ENCODE measurements around the gene GNG13. TPM values are rescaled to one million over a fixed set of nuclear protein-coding genes. Genes with fewer than 3 reads are reported as not detected.

GNG13 gene
- total RNA-seq, 2 donors from 2014 or later = not detected

DNA sequence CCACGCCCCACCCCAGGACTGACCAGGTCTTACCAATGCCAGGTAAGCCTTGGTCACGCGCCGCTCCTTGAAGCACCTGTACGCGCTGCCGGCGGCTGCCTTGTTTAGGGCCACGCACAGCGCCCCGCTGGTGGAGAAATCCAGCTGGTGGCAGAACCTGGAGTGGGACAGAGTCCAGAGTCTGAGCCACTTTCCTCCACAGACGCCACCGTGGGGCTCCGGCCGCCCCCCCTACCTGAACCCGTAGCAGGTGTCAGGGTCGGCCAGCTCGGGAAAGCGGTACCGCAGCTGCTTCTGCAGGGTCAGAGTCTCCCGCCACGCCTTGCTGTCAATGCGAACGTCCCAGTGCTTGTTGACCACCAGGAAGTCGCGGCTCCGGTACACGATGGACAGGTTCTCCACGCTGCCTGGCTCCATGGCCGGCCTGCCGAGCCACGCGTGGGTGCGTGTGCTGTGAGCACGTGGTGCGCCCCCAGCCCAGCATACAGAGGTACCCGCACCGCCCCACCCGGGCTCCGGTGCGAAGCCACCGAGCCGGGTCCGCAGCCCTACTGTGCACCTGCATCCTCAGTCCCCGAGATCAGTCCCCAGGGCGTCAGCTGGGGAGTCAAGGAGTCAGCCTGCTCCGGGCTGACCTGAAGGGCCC, 13.1 kb downstream of the GNG13 start:
- H3K27ac ChIP-seq = no peak overlapping the region
- H3K4me3 ChIP-seq = peak overlapping the region; percentile 79
- H3K27me3 ChIP-seq (replicated peaks; ENCODE audit: insufficient read depth) = no peaks in the 10 kb centered on the region
- DNase-seq (ENCODE audit: low spot score) = no peak
- TF ChIP-seq, protein P1, sequence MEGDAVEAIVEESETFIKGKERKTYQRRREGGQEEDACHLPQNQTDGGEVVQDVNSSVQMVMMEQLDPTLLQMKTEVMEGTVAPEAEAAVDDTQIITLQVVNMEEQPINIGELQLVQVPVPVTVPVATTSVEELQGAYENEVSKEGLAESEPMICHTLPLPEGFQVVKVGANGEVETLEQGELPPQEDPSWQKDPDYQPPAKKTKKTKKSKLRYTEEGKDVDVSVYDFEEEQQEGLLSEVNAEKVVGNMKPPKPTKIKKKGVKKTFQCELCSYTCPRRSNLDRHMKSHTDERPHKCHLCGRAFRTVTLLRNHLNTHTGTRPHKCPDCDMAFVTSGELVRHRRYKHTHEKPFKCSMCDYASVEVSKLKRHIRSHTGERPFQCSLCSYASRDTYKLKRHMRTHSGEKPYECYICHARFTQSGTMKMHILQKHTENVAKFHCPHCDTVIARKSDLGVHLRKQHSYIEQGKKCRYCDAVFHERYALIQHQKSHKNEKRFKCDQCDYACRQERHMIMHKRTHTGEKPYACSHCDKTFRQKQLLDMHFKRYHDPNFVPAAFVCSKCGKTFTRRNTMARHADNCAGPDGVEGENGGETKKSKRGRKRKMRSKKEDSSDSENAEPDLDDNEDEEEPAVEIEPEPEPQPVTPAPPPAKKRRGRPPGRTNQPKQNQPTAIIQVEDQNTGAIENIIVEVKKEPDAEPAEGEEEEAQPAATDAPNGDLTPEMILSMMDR (IDR thresholded peaks at IDR 0.05) = no peak
- ATAC-seq (ENCODE audit: insufficient number of reproducible peaks, low FRiP score, low read depth) = no peak
- H3K9me3 ChIP-seq = no peaks in the 10 kb centered on the region
- H3K4me1 ChIP-seq (ENCODE audit: control insufficient read depth in 1 of 2, low read depth in 2 of 2) = peaks cover 13 to 19% of the 10 kb centered on the region in 2 donors
- no peaks in the 10 kb centered on the region for H3K36me3 ChIP-seq

DNA sequence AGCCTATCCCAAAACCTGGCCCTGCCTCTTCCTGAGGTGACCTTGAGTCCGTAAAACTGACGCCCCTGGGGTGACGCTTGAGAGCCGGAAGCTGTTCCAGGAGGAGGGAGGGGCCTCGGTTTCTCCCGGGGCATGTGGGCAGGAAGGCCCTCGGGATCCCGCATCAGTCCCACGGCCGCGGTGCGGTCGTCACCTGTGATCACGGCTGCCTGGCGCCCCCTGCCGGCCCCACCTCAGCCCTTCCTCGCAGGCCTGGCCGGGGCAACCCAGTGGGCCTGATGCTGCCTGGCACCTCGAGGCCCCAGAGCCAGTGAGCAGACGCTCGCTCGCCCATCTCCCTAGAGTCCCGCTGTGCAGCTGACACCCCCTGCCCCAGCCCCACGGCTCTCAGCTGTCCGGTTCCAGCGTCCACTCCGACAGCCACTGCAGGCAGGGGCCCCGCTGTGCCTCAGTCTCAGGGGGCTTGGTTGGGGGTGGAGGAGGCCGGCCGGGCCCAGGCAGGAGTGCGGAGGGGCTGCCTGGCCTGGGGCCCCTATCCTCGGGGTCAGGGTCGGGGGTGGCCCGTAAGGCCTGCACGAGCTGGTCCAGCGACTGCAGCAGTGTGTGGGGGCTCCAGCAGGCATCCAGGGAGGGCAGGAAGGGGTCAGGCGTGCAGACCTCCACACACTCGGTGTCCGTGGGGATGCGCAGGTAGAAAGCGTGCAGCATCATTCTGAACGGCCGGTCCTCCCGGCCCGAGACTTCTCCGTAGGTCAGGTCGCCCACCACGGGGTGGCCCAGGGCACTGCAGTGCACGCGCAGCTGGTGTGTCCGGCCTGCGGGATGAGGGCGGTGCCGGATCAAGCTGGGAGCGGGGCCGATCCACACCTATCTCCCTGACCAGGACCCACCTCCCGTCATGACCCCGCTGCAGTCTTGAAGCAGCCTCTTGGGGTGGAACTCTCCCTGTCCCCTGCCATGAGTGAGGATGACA, 14.7 kb downstream of the GNG13 start:
- Histone ChIP-seq H3K27ac (no peak overlapping the region), H3K27me3 (replicated peaks; ENCODE audit: insufficient read depth) (no peaks in the 10 kb centered on the region), H3K4me3 (no peak overlapping the region), H3K9me3 (no peaks in the 10 kb centered on the region), H3K36me3 (no peaks in the 10 kb centered on the region), H3K4me1 (ENCODE audit: control insufficient read depth in 1 of 2, low read depth in 2 of 2) (peaks cover 13 to 19% of the 10 kb centered on the region in 2 donors)
- TF ChIP-seq, protein P1 (IDR thresholded peaks at IDR 0.05) = peak; percentile 48
- DNase-seq (ENCODE audit: low spot score) (no peak), ATAC-seq (ENCODE audit: insufficient number of reproducible peaks, low FRiP score, low read depth) (no peak)

DNA sequence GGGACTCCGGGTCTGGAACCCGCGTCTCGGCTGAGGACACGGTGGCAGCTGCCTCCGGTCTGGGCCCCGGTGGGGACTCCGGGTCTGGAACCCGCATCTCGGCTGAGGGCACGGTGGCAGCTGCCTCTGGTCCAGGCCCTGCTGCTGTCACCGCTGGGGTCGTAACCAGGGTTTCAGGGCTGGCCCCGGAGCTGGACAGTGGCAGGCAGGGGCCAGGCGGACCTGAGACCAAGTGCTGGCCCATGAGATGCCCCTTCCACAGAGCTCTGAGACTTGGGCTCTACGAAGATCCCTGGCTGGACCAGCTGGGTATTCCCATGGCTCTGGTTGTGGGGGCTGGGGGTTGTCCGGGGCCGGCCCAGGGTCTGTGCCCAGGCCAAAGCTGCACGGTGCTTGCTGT, 16.1 kb downstream of the GNG13 start:
- peaks cover 13 to 19% of the 10 kb centered on the region in 2 donors for H3K4me1 ChIP-seq (ENCODE audit: control insufficient read depth in 1 of 2, low read depth in 2 of 2)
- TF ChIP-seq, protein P1 (IDR thresholded peaks at IDR 0.05) = no peak
- ATAC-seq (ENCODE audit: insufficient number of reproducible peaks, low FRiP score, low read depth) = no peak

DNA sequence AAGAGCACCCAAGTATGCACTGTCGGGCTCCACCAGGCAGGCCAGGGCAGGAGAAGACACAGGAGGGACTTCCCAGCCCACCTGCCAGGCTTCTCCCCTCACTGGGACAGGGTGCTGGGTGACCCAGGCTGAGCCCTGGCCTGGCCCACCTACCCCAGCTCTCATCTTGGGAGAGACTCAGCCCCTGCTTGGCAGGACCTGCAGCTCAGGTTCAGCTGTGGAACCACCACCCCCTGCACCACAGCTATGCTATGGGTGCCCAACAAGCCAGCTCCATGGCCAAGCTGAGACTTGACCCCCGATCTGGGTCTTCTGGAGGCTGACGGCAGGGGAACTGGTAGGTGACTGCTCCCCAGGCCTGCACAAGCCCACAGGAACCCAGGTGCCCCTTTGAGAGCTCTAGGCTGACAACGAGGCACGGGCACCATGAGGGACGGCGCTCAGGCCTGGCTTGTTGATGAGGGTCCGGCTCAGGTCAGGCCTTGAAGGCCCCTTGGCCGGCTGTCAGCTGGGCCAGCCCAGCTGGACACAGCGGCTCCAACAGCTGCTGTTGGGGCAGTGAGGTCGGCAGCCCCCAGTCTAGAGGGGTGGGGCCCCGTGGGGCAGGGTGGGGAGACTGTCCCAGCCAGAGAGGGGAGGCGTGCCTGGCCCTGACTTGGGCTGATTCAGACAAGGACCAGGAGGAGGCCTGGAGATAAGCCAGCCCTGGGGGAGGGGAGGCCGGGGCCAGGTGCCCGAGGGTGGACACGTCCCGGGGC, 17.0 kb downstream of the GNG13 start:
- H3K9me3 ChIP-seq = no peaks in the 10 kb centered on the region
- H3K36me3 ChIP-seq = no peaks in the 10 kb centered on the region
- no peak overlapping the region for H3K4me3 ChIP-seq
- H3K27ac ChIP-seq = no peak overlapping the region
- H3K4me1 ChIP-seq (ENCODE audit: control insufficient read depth in 1 of 2, low read depth in 2 of 2) = peaks cover 9 to 10% of the 10 kb centered on the region in 2 donors
- H3K27me3 ChIP-seq (replicated peaks; ENCODE audit: insufficient read depth) = no peaks in the 10 kb centered on the region
- TF ChIP-seq, protein P1 (IDR thresholded peaks at IDR 0.05) = no peak
- ATAC-seq (ENCODE audit: insufficient number of reproducible peaks, low FRiP score, low read depth) (no peak), DNase-seq (ENCODE audit: low spot score) (no peak)

More for the DNA sequence above, 16.1 kb downstream of the GNG13 start:
- H3K36me3 ChIP-seq = no peaks in the 10 kb centered on the region
- H3K4me3 ChIP-seq = no peak overlapping the region
- no peak for DNase-seq (ENCODE audit: low spot score)
- H3K27me3 ChIP-seq (replicated peaks; ENCODE audit: insufficient read depth) = no peaks in the 10 kb centered on the region
- no peak overlapping the region for H3K27ac ChIP-seq
- H3K9me3 ChIP-seq = no peaks in the 10 kb centered on the region

Measured in thoracic aorta (tissue), 2 donors.